Mesothelial cell of epicardium (in vitro differentiated cells): Measurements from ENCODE around the gene AP2A1. TPM values are rescaled to one million over a fixed set of nuclear protein-coding genes. Genes with fewer than 3 reads are reported as not detected.

Experiments
- DNase-seq, 2 experiments: peaks; one replicate each; pipeline ENCODE4 v3.0.0; 2021; ENCODE audit warnings: low spot score in 2 of 2; ENCODE audit not compliant: unreplicated experiment in 2 of 2
- H3K27ac Mint-ChIP-seq: 2 replicates; pipeline ENCODE4 v1.8.0; 2021; ENCODE audit warnings: mixed read lengths
- H3K27me3 Mint-ChIP-seq: 2 replicates; pipeline ENCODE4 v1.8.0; 2021; ENCODE audit warnings: low read depth, mixed read lengths
- H3K36me3 Mint-ChIP-seq: 2 replicates; pipeline ENCODE4 v1.8.0; 2021; ENCODE audit warnings: mixed read lengths
- H3K4me1 Mint-ChIP-seq: 2 replicates; pipeline ENCODE4 v1.8.0; 2021; ENCODE audit warnings: mixed read lengths
- H3K4me3 Mint-ChIP-seq: 2 replicates; pipeline ENCODE4 v1.8.0; 2021; ENCODE audit warnings: mild to moderate bottlenecking, moderate library complexity, mixed read lengths
- H3K9me3 Mint-ChIP-seq: 2 replicates; pipeline ENCODE4 v1.8.0; 2021; ENCODE audit warnings: mixed read lengths
- total RNA-seq: library from RNA; stranded (reverse); gene quantifications from 3 replicates; pipeline ENCODE4 v1.2.1, GENCODE V29; 2021
- TF ChIP-seq, protein P1 (sequence below): fragments of 200-600 bp; sonication (generic); IDR thresholded peaks from one replicate; pipeline ENCODE4 v1.5.0; 2021; ENCODE audit warnings: antibody characterized with exemption; ENCODE audit not compliant: unreplicated experiment

AP2A1 gene
- total RNA-seq, 1 donor from 2014 or later = 85.2 TPM

DNA sequence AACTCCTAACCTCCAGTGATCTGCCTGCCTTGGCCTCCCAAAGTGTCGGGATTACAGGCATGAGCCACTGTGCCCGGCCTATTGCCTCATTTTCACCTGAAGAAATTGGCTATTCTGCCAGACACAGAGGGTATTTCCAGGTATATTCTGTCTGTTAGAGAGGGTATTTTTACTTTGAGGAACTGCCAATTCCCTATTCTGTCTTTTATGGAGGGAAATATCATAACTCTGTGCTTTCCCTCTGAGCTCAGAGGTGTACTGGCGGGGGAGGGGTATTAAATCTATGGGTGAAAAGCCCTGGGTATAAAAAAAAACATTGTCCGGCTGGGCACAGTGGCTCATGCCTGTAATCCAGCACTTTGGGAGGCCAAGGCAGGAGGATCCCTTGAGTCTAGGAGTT, 28.5 kb upstream of the AP2A1 start:
- Mint-ChIP-seq H3K4me1 (no peaks in the 10 kb centered on the region), H3K27ac (no peak overlapping the region), H3K27me3 (no peaks in the 10 kb centered on the region), H3K36me3 (no peaks in the 10 kb centered on the region), H3K4me3 (no peak overlapping the region), H3K9me3 (no peaks in the 10 kb centered on the region)
- DNase-seq = no peak
- TF ChIP-seq, protein P1, sequence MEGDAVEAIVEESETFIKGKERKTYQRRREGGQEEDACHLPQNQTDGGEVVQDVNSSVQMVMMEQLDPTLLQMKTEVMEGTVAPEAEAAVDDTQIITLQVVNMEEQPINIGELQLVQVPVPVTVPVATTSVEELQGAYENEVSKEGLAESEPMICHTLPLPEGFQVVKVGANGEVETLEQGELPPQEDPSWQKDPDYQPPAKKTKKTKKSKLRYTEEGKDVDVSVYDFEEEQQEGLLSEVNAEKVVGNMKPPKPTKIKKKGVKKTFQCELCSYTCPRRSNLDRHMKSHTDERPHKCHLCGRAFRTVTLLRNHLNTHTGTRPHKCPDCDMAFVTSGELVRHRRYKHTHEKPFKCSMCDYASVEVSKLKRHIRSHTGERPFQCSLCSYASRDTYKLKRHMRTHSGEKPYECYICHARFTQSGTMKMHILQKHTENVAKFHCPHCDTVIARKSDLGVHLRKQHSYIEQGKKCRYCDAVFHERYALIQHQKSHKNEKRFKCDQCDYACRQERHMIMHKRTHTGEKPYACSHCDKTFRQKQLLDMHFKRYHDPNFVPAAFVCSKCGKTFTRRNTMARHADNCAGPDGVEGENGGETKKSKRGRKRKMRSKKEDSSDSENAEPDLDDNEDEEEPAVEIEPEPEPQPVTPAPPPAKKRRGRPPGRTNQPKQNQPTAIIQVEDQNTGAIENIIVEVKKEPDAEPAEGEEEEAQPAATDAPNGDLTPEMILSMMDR = no peak

DNA sequence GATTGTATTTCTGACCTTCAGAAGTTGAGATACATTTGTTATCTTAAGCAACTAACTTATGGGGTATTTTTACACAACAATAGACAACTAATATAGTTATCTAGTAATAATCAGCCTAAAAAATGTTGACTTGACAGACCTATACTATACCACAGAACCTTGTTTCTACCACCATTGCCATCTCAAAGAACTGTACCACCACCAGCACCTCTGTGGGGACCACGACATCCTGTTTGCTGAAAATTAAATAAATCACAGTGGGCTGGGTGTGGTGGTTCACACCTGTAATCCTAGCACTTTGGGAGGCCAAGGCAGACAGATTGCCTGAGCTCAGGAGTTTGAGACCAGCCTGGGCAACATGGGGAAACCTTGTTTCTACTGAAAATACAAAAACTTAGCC, 27.7 kb upstream of the AP2A1 start:
- no peaks in the 10 kb centered on the region for H3K9me3 Mint-ChIP-seq
- TF ChIP-seq, protein P1 = no peak
- no peak for DNase-seq
- no peak overlapping the region for H3K27ac Mint-ChIP-seq
- no peaks in the 10 kb centered on the region for H3K4me1 Mint-ChIP-seq
- H3K27me3 Mint-ChIP-seq = no peaks in the 10 kb centered on the region
- no peak overlapping the region for H3K4me3 Mint-ChIP-seq
- no peaks in the 10 kb centered on the region for H3K36me3 Mint-ChIP-seq

DNA sequence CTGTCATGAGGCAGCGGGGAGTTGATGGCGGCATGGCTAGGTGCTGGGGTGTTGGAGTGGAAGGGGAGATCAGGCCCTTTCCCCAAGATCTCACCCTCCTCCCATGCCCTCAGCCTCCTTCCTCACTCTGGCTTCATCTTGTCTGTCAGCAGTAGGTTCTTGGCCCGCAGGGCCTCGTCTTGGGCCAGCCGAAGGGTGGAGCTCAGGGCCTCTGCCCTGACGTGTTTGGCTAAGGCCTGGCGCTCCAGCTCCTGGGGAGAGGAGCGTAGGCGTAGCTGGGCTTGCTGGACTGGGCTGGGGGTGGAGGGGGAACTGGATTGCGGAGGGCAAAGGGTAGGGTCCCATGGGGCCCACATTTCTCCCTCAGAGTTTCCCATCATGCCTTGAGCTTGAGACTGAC, 26.9 kb upstream of the AP2A1 start:
- TF ChIP-seq, protein P1 = no peak
- Mint-ChIP-seq H3K27ac (no peak overlapping the region), H3K4me1 (no peaks in the 10 kb centered on the region), H3K36me3 (no peaks in the 10 kb centered on the region), H3K4me3 (no peak overlapping the region), H3K27me3 (no peaks in the 10 kb centered on the region), H3K9me3 (no peaks in the 10 kb centered on the region)
- no peak for DNase-seq

DNA sequence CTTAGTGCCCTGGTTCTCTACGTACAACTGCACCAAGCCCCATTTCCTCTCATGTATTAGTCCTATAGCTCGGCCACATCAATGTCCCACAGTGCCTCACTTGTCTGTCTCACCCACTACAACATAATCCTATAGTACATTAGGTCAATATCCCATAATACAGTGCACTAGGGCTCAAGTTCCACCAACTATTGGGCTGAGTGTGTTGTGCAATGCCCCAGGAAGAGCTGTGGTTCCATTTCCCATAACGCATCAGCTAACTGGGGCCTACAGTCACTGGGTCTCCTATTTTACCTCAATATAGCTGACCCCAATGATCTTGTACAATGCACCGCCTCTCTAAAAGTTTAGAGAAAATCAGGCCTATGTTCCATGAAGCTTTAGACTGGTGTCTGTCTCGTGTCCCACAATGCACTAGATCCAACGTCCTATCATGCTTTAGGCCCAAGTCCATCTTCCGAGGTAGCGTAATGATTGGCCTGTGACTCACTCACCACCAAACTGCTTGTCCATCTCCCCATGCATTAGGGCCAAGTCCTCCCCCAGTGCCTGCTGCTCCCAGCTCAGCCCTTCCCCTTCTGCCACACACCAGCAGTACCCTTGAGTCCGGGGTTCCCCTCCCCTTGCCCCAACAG, 25.5 kb upstream of the AP2A1 start:
- Mint-ChIP-seq H3K36me3 (no peaks in the 10 kb centered on the region), H3K4me1 (no peaks in the 10 kb centered on the region), H3K27ac (no peak overlapping the region), H3K27me3 (no peaks in the 10 kb centered on the region), H3K4me3 (no peak overlapping the region), H3K9me3 (no peaks in the 10 kb centered on the region)
- TF ChIP-seq, protein P1 = no peak
- DNase-seq = no peak

DNA sequence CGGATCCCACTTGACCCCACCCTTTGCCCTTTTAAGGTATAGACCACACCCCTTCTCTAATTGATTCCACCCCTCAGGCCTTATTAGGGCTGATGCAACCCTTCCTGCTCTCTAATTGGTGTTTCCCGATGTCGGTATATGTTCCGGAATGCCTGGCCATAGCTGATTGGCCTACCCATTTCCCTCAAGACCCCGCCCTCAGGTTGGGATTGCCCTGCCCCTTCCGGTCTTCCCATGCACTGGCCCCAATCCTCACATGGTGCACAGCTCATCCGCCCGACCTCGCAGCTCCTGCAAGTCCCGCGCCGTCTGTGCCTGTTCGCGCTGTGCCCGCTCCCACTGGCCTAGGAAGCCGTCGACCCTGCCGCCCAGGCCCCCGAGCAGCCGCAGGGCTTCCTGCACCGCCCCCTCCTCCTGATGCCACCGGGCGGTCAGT, 21.8 kb upstream of the AP2A1 start:
- Mint-ChIP-seq H3K9me3 (no peaks in the 10 kb centered on the region), H3K4me3 (no peak overlapping the region), H3K4me1 (no peaks in the 10 kb centered on the region), H3K27ac (no peak overlapping the region), H3K36me3 (no peaks in the 10 kb centered on the region), H3K27me3 (no peaks in the 10 kb centered on the region)
- no peak for DNase-seq
- TF ChIP-seq, protein P1 = no peak
